ENCODE measurements around the gene ASB17.

DNA sequence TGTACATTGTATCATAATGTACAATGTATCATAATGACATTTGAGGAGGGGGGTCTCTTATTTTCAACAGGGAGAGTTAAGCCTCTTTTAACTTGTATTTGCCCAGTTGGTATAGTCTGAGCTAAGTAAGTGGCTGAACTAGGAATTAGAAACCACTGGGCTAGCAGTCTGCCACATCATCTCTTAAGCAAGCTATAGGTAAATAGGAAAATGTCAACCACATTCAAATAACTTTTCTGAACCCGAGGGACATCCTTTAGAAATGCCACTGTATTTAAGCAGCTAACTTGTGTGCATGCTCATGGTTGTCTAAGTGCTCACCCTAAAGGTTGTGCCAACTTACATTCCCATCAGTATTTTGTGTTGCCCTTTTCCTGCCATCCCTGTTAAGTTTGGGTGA lies 35.5 kb upstream of the ASB17 start:
- TF ChIP-seq CTCF (IDR thresholded peaks at IDR 0.05) (no peak), EP300 (IDR thresholded peaks at IDR 0.05) (no peak), POLR2A (IDR thresholded peaks at IDR 0.05) (no peak)
